Panc1 (cell line): ENCODE data around the gene DHRS2.

Experiments
- POLR2AphosphoS5 ChIP-seq: IDR thresholded peaks from 2 replicates; pipeline ENCODE4 v1.6.1; 2012; ENCODE audit warnings: mild to moderate bottlenecking, low read depth, low read length, moderate library complexity
- SIN3A ChIP-seq: IDR thresholded peaks from 2 replicates; pipeline ENCODE4 v1.6.1; 2012; ENCODE audit warnings: low read depth, mild to moderate bottlenecking, low read length, moderate library complexity, borderline replicate concordance; ENCODE audit not compliant: insufficient read depth
- TF ChIP-seq, protein P1 (sequence below): fragments of 450-650 bp; IDR thresholded peaks from 2 replicates; pipeline ENCODE4 v1.5.1; 2017; ENCODE audit warnings: mild to moderate bottlenecking
- TF ChIP-seq, protein P2 (sequence below), 2 experiments: IDR thresholded peaks; 2 replicates each; pipeline ENCODE4 v1.6.1; 2011 to 2012; ENCODE audit warnings: low read depth in 2 of 2, control low read depth in 1 of 2, low read length in 1 of 2, mild to moderate bottlenecking in 1 of 2, moderate library complexity in 1 of 2; ENCODE audit not compliant: insufficient read depth in 1 of 2

DNA sequence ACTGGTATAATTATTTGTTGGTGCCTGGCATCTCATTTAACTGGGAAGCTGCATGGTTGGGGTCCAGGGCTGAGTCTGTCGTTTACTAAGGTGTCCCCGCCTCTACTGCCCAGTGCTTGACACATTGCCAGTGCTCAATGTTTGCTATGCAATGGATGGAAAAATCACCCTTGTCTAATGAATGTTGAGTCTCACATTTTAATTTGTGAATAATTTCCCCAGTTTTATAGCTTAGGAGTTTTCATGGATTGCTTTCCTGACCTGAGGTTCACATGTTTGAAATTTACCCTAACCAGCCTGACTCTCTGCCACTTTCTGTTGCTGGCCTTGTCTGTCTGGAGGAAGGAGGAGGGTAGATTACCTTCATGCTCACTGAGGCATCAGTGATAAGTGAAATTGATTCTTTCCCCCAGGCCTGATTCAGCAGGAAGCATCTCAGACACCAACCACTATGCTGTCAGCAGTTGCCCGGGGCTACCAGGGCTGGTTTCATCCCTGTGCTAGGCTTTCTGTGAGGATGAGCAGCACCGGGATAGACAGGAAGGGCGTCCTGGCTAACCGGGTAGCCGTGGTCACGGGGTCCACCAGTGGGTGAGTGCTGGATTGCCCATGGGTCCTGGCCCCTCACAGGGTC, 2.4 kb downstream of the DHRS2 start:
- TF ChIP-seq, protein P1, sequence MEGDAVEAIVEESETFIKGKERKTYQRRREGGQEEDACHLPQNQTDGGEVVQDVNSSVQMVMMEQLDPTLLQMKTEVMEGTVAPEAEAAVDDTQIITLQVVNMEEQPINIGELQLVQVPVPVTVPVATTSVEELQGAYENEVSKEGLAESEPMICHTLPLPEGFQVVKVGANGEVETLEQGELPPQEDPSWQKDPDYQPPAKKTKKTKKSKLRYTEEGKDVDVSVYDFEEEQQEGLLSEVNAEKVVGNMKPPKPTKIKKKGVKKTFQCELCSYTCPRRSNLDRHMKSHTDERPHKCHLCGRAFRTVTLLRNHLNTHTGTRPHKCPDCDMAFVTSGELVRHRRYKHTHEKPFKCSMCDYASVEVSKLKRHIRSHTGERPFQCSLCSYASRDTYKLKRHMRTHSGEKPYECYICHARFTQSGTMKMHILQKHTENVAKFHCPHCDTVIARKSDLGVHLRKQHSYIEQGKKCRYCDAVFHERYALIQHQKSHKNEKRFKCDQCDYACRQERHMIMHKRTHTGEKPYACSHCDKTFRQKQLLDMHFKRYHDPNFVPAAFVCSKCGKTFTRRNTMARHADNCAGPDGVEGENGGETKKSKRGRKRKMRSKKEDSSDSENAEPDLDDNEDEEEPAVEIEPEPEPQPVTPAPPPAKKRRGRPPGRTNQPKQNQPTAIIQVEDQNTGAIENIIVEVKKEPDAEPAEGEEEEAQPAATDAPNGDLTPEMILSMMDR = no peak
- TF ChIP-seq POLR2AphosphoS5 = no peak
- TF ChIP-seq, protein P2, sequence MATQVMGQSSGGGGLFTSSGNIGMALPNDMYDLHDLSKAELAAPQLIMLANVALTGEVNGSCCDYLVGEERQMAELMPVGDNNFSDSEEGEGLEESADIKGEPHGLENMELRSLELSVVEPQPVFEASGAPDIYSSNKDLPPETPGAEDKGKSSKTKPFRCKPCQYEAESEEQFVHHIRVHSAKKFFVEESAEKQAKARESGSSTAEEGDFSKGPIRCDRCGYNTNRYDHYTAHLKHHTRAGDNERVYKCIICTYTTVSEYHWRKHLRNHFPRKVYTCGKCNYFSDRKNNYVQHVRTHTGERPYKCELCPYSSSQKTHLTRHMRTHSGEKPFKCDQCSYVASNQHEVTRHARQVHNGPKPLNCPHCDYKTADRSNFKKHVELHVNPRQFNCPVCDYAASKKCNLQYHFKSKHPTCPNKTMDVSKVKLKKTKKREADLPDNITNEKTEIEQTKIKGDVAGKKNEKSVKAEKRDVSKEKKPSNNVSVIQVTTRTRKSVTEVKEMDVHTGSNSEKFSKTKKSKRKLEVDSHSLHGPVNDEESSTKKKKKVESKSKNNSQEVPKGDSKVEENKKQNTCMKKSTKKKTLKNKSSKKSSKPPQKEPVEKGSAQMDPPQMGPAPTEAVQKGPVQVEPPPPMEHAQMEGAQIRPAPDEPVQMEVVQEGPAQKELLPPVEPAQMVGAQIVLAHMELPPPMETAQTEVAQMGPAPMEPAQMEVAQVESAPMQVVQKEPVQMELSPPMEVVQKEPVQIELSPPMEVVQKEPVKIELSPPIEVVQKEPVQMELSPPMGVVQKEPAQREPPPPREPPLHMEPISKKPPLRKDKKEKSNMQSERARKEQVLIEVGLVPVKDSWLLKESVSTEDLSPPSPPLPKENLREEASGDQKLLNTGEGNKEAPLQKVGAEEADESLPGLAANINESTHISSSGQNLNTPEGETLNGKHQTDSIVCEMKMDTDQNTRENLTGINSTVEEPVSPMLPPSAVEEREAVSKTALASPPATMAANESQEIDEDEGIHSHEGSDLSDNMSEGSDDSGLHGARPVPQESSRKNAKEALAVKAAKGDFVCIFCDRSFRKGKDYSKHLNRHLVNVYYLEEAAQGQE (IDR thresholded peaks at IDR 0.05; ENCODE audit: insufficient read depth in 1 of 2, low read depth in 2 of 2, low read length in 1 of 2) = no peak
- no peak for TF ChIP-seq SIN3A
